Osteocyte (in vitro differentiated cells): ENCODE results near the gene RGR. TPM values are rescaled to one million over a fixed set of nuclear protein-coding genes. Genes with fewer than 3 reads are reported as not detected.

Experiments
- DNase-seq: peaks from one replicate; pipeline ENCODE4 v3.0.0; 2021; ENCODE audit warnings: mixed read lengths; ENCODE audit not compliant: unreplicated experiment; ENCODE audit errors: extremely low spot score
- H3K27ac Mint-ChIP-seq: one replicate; pipeline ENCODE4 v1.8.0; 2021; ENCODE audit warnings: mild to moderate bottlenecking, mixed read lengths; ENCODE audit not compliant: unreplicated experiment
- H3K27me3 Mint-ChIP-seq: one replicate; pipeline ENCODE4 v1.8.0; 2021; ENCODE audit warnings: mixed read lengths; ENCODE audit not compliant: unreplicated experiment
- H3K36me3 Mint-ChIP-seq: one replicate; pipeline ENCODE4 v1.8.0; 2021; ENCODE audit warnings: mixed read lengths; ENCODE audit not compliant: unreplicated experiment
- H3K4me1 Mint-ChIP-seq: one replicate; pipeline ENCODE4 v1.8.0; 2021; ENCODE audit warnings: mixed read lengths; ENCODE audit not compliant: unreplicated experiment
- H3K4me3 Mint-ChIP-seq: one replicate; pipeline ENCODE4 v1.8.0; 2021; ENCODE audit warnings: mild to moderate bottlenecking, moderate library complexity, mixed read lengths; ENCODE audit not compliant: unreplicated experiment
- H3K9me3 Mint-ChIP-seq: one replicate; pipeline ENCODE4 v1.8.0; 2021; ENCODE audit warnings: mixed read lengths; ENCODE audit not compliant: unreplicated experiment
- CTCF ChIP-seq: fragments of 200-600 bp; sonication (generic); IDR thresholded peaks from 2 replicates; pipeline ENCODE4 v1.5.0; 2021; ENCODE audit warnings: antibody characterized with exemption, mild to moderate bottlenecking, moderate library complexity
- long read RNA-seq: library from polyadenylated mRNA; unstranded; transcript quantifications from one replicate; pipeline ENCODE4 v2.0.0, GENCODE V29; 2021
- total RNA-seq: library from RNA; stranded (reverse); gene quantifications from 2 replicates; pipeline ENCODE4 v1.2.1, GENCODE V29; 2021

Gene RGR
- not detected in 2 replicates for total RNA-seq
- long read RNA-seq = 0 reads

GRCh38 chr10:84244651-84245270, at the start of gene RGR:
TSS of gene RGR (plus strand) at chr10:84245053. CDS start at chr10:84245091, 38 bp downstream.
- no peak for TF ChIP-seq CTCF
- H3K27me3 Mint-ChIP-seq = peaks cover 14% of the 10 kb centered on the region
- no peak within 1 kb of the TSS for H3K4me3 Mint-ChIP-seq
- no peak for DNase-seq
- no peak within 1 kb of the TSS for H3K27ac Mint-ChIP-seq
- H3K36me3 Mint-ChIP-seq = no peaks in the 10 kb centered on the region
- H3K9me3 Mint-ChIP-seq = no peaks in the 10 kb centered on the region
- H3K4me1 Mint-ChIP-seq = no peaks in the 10 kb centered on the region

GRCh38 chr10:84196083-84196482, 48.8 kb upstream of the RGR start:
- DNase-seq = no peak
- Mint-ChIP-seq H3K36me3 (no peaks in the 10 kb centered on the region), H3K4me1 (peaks cover 2% of the 10 kb centered on the region), H3K27ac (no peak overlapping the region), H3K4me3 (no peak overlapping the region), H3K9me3 (no peaks in the 10 kb centered on the region), H3K27me3 (peaks cover 34% of the 10 kb centered on the region)
- TF ChIP-seq CTCF = no peak

- no peak overlapping the region for H3K4me3 Mint-ChIP-seq
- no peaks in the 10 kb centered on the region for H3K9me3 Mint-ChIP-seq
- no peak overlapping the region for H3K27ac Mint-ChIP-seq
- peaks cover 31% of the 10 kb centered on the region for H3K27me3 Mint-ChIP-seq
- DNase-seq = no peak
- no peaks in the 10 kb centered on the region for H3K36me3 Mint-ChIP-seq
- peaks cover 2% of the 10 kb centered on the region for H3K4me1 Mint-ChIP-seq
- TF ChIP-seq CTCF = no peak
Observed at GRCh38 chr10:84196941-84197340, 47.9 kb upstream of the RGR start.

- Mint-ChIP-seq H3K27ac (no peak overlapping the region), H3K27me3 (peaks cover 31% of the 10 kb centered on the region), H3K9me3 (no peaks in the 10 kb centered on the region), H3K4me1 (peaks cover 2% of the 10 kb centered on the region), H3K4me3 (no peak overlapping the region), H3K36me3 (no peaks in the 10 kb centered on the region)
- DNase-seq = no peak
- no peak for TF ChIP-seq CTCF
Observed at GRCh38 chr10:84197643-84198042, 47.2 kb upstream of the RGR start.

GRCh38 chr10:84198206-84198915, 46.5 kb upstream of the RGR start:
- peaks cover 2% of the 10 kb centered on the region for H3K4me1 Mint-ChIP-seq
- H3K27me3 Mint-ChIP-seq = peaks cover 31% of the 10 kb centered on the region
- no peaks in the 10 kb centered on the region for H3K36me3 Mint-ChIP-seq
- H3K9me3 Mint-ChIP-seq = no peaks in the 10 kb centered on the region
- no peak overlapping the region for H3K4me3 Mint-ChIP-seq
- no peak overlapping the region for H3K27ac Mint-ChIP-seq
- DNase-seq = no peak
- TF ChIP-seq CTCF = no peak
